Left renal cortex interstitium (tissue), 4 donors: ENCODE data around the gene SPACDR. TPM values are rescaled to one million over a fixed set of nuclear protein-coding genes. Genes with fewer than 3 reads are reported as not detected.

Experiments
- DNase-seq, 4 donors: peaks; one replicate each; pipeline ENCODE4 v3.0.0-alpha.2; 2013; ENCODE audit warnings: low read depth in 4 of 4, low spot score in 2 of 4, missing footprints in 1 of 4
- polyA plus RNA-seq, 4 donors: library from polyadenylated mRNA; unstranded; fragments of 120-200 nt; gene quantifications; one replicate each; pipeline ENCODE4 v1.2.1, GENCODE V29; 2013; ENCODE audit not compliant: insufficient read length in 4 of 4

SPACDR gene
- polyA plus RNA-seq, 4 donors, result 0.75 to 3.4 (median 1.3) TPM

DNA sequence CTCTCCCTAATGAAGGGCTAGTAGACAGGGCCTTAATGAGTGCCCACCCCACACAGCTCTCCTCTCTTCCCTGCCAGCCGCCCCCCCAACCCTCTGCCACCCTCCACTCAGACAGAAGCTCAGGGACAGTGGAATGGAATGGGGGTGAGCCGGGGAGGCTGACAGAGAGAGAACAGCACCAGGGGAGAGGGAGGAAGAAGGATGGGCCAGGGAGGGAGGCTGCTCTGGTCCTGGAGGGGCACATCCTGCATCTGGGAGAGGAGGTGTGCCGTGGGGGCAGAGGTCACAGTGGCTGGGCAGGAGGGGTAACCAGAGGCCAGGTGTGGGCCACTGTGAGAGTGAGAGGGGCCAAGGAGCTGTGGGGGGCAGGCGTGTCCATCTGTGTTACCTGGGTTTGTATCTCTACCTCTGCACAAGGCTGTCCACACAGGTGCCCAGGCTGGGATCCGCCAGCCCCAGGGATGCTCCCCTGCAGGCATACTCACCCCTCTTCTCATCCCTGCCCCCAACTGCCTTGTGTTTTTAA is 22.1 kb upstream of the SPACDR start:
- DNase-seq, result no peak

DNA sequence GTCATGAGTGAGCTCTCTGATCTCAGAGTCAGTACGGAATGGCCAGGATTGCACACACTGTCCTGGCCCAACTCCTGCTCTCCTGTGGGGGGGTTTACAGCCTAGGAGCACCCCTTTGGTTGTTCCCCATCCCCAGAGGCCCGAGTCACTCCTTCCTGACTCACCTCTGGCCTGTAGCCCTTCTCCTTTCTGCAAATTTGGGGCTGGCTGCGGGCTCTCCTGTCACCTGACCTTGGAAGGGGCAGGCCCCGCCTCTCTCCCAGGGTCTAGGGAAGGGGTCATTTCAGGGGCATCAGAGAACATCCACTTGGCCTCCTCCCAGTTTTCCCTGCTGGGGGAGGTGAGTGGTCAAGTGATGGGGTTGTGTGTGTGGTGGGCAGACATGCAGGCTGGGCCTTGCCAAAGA is 21.4 kb upstream of the SPACDR start:
- no peak for DNase-seq

DNA sequence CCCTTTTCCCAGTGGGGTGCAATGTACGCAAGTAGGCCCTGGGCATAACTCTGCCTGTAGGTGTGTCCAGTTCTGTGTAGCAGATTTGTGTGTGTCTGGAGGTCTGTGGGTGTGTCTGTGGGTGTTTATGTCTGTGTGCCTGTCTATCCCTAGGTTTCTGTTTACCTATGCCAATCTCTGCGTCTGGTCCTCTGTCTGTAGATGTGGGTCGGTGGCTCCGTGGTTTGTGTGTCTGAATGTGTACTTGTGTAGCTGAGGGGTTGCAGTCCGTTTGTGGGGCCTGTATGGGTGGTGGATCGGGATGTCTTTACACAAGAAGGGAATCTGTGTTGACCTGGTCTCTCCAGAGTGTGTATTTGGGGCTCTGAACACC is 20.6 kb upstream of the SPACDR start:
- DNase-seq, result no peak

DNA sequence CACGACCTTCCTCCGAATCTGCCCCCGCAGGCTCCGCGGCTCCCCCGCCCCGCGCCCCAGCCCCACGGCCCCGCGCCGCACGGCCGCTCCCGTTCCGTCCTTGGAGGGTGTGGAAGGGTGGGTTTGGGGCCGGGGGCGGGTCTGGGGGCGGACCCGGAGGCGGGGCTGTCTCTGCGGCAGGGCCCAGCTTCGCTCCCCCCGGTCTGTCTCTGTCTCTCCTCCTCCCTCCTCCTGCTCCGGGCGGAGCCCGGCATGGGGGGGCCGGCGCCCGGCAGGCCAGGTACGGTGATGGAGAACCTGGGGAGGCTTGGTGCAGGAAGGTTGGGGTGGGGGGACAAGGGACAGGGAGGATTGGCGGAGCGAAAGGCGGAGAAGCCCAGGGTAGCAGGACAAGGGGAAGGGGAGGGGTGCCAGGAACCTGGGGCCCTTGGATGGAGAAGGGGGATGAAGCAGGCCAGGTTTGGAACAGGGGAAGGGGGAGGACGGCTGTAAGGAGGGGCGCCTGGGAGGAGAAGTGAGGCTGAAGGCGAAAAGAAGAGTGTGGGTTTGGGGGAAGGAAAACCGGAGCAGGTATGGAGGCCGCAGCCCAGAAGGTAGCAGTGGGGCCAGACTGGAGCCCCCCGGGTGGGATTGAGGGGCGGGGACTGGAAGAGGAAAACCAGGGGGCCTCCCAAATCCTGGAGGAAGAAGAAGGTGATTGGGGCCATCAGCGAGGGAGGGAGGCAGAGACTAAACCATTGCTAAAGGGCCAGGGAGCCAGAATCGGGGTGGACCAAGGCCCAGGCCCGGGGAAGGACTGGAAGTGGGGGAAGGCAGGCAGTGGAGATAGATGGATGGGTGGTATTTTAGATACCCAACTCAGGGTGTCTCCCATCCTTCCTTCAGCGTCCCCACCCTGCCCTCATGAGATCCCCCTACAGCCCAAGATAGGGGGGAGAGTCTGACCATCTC is 19.9 kb upstream of the SPACDR start, which contains the start of gene NYAP1:
Gene NYAP1 (plus strand): TSS at position 206 of the 951 bp plus-strand sequence. CDS start 1,385 bp downstream, outside the sequence.
- DNase-seq, result no peak

DNA sequence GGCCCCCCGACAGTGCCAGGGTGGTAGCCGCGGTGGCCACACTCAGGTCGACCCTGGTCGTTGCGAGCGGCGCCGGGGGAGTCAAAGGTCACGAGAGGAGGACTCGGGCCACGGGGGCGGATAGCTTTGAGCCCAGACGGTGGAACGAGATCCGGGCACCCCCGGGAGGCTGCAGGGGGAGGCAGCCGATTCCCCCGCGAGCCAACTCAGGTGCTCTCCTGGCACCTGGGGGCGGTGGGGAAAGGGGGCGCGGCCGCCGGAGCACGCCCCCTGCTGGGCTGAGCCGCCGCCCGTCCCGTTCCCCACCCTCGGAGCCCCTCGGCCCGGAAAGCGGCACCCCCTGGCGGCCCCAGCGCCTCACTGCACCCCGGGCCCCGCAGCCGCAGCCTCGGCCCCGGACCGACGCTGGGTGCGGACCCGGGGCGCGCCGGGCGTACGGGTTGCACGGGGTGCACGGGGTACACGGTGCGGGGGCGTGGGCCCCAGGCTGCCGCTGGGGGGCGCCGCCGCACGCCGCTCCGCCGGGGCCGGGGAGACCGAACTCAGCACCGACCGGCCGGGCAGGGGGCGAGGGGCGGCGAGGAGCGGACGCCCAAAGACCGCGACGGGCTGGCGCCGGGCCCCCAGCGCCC is 19.1 kb upstream of the SPACDR start:
- no peak for DNase-seq

DNA sequence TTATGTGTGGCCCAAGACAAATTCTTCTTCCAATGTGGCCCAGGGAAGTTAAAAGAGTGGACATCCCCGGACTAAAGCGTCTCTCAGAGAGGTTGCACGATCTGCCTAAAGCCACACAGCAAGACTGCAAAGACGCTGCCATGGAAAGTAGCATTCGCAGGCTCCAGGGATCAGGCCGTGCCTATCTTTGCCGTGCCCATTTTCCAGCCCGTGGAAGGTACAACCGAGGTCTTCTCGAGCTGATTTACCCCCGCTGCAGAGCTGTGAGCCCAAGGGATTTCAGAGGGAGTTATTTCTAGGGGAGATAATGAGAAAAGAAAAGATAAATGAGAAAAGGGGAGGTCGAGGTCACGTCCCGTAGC is 18.6 kb upstream of the SPACDR start:
- no peak for DNase-seq

DNA sequence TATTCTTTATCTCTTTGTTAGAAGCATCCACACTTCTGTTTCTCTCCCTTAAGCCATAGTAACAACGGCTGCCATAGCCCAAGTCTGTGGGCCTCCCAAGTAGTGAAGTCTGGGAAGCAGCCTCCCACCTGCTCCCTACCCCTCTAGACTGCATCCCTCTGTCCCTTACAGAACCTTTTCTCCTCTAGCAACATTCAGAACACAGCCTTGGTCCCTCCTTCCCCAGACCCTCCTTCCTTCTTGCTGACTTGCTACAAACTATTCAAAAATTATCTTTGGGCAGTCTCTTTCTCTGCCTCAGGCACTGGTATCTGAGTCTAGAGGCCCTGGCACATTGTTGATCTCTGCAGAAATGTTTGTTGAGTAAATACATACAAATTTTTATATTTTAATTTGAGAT is 17.4 kb upstream of the SPACDR start:
- no peak for DNase-seq

DNA sequence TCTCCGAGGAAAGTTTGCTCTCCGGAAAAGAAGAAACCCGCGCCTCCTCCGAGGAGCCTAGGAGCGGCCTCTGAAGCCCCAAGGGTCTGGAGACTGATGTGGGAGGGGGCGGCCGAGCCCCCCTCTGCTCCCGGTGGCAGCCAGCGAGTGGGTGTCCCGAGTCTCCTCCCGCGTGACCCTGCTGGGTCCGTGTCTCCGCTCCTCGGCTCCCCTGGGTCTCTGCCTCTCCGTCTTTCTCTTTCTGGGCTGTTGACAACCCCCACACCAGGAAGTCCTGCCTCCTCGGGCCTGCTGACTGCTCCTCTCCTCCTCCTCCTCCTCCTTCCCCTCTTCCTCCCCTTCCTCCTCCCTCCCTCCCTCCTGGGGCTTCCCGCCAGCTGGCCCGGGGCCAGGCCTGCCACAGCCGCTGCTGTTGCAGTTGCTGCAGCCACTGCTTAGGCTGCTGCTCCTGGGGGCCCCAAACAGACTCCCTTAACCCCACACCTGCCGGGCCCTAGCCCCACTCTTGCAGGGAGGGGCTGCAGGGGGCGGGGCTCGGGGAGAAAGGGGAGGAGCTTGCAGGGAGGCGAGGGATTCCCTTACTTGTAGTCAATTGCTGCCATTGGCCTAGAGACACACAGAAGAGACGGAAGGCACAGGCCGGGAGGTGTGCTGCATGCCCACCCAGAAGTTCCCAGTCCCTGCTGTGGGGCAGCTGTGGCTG is 15.0 kb upstream of the SPACDR start, which contains the start of gene TSC22D4:
Gene TSC22D4 (minus strand): TSS at position 257 of the 703 bp plus-strand sequence. CDS start 1,176 bp downstream, outside the sequence.
- DNase-seq, result peak in 3 of 4 donors; percentile 82 to 87 (median 85)

DNA sequence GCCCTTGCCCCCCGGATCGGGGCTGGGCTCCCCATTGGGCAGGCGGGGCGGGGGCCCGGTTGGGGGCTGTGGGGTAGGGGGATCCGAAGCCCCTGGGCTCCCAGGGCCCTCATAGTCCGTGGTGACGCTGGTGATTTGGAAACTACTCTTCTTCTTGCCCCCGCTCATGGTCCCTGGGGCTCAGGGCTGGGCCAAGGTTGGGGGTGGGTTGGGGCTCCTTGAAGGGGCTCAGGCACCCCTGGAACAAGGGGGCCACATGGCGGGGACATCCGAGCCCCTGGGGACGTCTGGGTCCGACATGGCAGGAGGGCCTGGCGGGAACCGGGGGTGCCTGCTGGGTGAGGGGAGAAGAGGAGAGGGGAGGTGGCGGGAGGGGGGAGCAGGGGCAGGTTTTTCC is 13.8 kb upstream of the SPACDR start:
- no peak for DNase-seq

DNA sequence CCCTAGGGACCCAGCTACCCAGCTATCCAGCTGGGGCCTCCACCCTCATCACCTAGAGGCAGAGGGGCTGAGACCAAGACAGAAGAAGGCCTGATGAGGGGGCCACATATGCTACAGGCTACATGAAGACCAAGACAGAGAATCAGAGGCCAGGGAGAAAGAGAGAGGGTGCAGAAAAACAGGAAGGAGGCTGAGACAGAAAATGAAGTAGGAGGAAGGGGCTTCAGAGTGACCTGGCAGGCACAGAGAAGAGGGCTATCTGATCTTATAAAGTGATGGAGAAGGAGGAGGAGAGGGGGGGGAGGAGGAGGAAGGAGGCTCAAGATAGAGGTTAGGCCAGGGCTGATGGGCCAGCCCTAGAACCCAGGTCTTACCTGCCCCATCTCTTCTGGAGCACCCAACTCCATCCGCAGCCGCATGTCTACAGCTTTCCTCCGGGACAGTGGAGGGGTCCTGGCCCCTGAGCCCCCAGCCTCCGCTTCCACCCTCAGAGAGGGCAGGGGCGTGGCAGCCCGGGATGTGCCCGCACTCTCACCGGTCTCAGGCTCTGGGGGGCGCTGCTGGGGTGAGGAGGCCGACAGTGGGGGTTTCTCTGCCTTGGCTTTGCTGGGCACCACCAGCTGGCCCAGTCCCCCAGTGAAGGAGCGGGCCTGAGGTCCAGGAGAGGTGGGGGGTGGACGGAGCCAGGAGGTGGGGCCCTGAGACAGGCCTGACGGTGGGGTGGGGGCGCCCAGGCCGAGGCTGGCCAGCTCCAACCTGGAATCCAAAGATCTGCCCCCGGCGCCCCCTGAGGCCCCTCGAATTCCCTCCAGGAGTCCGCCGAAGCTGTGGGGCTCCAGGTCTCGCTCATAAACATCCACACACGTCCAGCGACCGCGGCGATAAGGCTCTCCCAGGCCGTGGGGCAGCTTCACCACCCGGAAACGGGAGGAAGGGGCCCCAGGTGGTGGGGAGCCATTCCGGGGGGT is 13.1 kb upstream of the SPACDR start:
- no peak for DNase-seq

DNA sequence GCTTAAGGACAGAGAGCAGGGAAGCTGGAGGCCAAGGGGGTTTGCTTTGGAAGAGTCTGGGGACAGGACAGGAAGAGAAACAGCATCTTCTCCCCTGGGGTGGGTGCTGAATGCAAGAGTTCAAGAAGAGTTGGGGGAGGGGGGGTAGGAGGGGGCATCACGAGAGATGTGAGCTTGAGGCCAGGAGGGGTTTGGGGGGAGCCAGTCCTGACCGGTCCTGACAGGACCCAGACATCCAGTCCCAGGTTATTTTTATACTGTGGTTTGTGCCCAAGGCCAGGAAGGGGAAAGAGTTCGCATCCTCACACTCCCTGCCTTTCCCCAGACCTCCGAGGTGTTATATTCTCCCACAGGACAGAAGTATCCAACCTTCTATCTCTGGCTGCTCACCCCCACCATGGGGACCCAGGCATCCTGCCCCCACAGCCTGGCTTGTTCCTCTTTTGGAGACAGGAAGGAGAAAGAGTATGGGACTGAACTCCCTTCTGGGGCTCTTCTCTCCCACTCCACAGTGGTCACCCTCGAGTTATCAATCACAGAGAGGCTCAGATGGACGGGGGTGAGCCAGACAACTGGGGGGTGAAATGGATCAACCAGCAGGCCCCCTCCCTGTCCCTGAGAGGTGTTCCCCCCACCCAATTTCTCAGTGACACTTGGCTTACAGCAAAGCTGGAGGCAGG is 12.2 kb upstream of the SPACDR start:
- DNase-seq, result no peak

DNA sequence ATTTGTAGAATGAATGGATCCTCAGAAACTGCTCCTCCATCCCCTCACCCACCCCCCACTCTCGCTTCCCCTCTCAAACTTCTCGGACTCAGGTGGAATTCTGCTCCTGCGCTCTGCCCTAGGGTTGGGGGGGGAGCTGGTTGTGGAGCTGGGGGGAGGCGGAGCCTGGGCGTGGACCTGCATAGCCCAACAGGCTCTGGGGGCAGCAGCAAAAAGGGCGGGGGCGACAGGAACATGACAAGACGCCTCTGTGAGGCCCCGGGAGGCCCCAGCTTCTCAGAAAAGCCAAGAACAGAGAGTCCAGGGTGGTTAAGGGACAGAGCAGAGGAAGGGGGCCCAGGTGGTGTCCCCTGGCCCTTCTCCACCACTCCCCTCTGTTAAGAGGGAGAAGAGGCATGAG is 11.5 kb upstream of the SPACDR start:
- no peak for DNase-seq

DNA sequence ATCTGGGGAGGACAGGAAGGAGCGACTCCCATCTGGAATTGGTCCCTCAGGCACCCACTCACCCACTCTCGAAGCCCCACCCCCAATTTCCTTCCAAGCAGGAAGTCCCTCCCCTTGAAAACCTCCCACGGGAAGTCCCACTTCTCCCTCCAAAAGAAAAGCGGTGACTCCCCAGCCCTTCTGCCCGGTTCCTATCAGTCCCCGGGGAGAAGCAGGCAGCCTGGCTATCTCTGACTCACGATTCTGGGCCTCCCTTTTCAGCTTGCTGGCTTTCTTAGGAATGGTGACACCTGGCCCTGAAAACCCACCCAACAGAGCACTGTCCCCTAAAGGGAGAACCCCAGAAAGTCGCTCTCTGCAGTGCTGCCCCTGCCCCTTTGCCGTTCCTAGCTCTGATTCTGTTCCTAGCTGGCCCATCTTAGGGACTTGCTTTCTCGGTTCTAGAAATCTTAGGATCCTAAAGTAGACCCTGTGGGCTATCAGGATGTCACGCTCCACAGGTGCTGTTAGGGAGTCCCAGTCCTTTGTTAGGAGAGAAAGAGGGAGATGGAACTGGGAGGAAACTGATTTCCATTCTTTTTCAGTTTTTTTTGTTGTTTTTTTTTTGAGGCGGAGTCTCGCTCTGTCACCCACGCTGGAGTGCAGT is 8.9 kb upstream of the SPACDR start:
- DNase-seq, result no peak

DNA sequence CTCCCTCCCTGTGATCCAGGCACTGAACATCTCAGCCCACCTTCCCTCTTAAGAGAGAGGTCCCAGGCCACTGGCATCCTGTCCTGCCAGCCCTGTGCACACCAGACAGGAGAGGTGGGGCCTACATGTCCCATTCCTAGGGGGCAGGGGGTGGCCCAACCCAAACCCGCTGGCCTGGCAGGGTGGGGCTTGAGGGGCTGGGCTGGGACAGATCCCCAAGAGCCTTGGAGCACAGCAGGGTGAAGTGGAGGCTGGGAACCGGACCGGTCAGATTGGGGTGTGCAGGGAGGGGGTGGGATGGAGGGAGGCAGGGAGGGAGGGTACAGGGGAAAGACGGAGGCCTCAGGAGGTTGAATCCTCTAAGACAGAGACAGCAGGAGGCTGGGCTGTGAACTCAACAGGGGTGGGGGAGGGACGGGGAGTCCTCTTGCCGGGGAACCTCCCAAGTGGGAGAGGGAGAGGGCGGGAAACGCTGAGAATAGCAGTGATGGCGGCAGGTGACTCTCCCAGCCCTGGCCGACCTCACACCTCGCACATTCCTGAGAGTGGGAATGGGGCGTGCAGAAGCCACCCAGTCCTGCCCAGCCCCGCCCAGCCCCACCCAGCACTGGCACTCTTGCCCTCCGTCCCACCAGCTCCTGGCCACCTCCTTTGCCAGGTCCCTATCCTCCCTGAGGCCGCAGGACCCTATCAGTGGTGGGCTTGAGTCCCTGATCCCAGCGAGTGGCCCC is 8.2 kb upstream of the SPACDR start:
- DNase-seq, result no peak

DNA sequence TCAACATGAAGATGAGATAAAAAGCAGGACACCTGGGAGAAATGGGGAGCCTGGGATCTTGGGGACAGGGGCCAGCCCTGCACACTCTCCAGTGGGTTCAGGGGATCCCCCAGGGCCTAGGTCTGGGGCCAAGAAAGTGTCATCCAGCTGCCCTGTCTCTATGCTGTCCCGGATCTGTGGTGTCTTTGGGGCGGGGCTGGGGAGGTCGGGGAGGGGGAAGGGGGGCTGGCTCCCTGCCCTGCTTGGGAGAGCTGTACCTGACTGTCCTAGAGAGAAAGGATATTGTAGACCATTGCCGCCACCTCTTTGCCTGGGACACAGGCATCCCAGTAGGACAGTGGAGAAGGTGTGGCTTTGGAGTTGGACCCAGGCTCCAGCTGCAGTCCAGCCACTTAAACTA is 7.0 kb upstream of the SPACDR start:
- DNase-seq, result no peak

DNA sequence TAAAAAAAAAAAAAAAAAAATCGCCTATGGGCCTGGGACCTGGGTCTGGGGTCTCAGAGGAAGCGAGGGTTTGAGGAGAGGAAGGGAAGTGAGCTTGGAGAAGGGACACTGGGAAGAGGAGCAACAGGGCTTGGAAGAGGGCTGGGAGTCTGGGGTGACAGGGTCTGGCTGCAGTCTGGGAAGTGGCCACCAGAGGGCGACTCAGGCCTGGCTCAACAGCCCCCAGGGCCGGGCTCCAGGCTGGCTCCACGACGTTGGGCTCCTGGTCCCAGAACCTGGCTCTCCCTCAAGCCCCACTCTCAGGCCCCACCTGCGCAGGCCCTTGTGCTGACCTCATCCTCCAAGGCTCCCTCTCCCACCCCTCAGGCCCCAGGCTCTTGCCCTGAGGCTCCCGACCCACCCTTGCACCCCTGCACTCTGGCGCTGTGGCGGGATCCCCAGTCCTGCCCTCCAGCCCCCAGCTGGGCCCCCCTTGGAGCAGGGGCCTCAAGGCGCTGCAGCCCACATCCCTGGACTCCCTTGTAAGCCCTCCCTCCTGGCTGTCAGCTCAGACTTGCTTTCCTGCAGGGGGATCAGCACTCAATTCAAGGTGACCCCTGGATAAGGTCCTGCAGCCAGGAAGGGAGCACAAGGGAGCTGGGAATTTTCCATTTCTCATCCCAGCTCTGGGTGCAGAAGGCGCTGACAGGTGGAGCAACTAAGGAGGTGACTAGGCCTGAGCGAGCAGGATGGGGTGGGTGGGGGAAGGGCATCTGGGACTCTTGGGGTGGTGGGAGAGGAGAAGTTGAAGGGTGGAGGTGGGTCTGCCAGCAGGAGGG is 5.4 kb upstream of the SPACDR start:
- DNase-seq, result peak in 1 of 4 donors; percentile 71
